Inferior parietal cortex (tissue), 1 donor: Measurements from ENCODE around the gene MAP2K7.
"Not testable (repeated sequence)": the region's sequence is repeated elsewhere in the genome, so short reads cannot be mapped to it uniquely, and the experiment has no call there.

Source experiments
- DNase-seq: peaks from one replicate; pipeline ENCODE4 v3.0.0-alpha.2; 2016; ENCODE audit errors: extremely low spot score

Gene MAP2K7

DNA sequence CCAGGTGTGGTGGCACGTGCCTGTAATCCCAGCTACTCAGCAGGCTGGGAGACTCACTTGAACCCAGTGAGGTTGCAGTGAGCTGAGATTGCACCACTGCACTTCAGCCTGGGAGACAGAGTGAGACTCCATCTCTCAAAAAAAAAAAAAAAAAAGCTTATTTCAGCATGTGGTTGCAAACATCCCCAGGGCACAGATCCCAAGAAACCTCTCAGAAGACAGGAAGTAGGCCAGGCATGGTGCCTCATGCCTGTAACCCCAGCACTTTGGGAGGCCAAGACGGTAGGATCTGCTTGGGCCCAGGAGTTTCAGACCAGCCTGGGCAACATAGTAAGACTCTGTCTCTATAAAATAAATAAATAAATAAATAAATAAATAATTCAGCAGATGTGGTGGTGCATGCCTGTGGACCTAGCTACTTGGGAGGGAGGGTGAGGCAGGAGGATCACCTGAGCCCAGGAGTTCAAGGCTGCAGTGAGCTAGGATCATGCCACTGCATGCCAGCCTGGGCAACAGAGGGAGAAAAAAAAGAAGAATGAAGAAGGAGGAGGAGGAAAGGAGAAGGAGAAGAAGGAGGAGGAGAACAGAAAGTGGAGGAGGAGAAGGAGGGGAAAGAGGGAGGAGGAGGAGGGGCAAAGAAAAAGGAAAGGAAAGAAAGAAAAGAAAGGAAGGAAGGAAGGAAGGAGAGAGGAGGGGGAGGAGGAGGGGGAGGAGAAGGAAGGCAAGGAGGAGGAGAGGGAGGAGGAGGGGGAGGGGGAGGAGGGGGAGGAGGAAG lies 19.7 kb upstream of the MAP2K7 start:
- no peak for DNase-seq

DNA sequence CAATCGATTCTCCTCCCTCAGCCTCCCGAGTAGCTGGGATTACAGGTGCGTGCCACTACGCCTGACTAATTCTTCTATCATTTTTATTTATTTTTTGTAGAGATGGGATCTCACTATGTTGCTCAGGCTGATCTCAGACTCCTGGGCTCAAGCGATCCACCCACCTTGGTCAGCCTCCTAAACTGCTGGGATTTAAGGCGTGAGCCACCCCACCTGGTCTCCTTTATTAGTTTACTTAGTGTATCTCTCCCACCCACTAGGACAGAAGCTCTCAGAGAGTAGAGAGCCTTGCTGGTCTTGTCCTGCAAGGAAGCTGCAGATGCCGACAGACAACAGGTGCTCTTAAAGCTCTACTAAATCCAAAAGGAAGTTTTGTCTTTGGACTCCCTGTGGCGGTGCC lies 17.9 kb upstream of the MAP2K7 start:
- DNase-seq: no peak

DNA sequence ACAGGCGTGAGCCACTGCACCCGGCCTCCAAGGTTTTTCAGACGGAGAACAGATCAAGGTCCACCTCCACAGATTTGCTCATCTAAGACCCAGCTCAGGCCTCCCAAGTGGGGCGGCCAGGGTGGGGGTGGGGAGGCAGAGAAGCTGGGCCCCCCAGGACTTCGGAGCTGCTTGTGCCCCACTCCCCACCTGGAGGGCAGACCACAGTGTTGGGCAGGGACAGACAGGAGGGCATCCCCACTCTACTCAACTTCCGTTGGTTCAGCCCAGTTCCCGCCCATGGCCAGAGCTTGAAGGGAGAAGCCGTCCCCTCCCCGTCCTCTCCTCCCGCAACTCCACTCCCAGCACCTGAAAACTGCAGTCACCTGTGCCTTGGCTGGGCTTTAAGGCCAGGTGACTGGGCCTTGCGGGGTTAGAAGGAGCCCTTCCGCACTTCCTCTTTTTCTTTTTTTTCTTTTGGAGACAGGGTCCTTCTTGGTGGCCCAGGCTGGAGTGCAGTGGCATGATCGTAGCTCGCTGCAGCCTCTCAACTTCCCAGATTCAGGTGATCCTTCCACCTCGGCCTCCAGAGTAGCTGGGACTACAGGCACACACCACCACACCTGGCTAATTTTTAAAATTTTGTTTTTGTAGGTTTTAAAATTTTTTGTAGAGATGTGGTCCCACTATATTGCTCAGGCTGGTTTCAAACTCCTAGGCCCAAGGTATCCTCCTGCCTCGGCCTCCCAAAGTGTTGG lies 16.1 kb upstream of the MAP2K7 start:
- DNase-seq: no peak

DNA sequence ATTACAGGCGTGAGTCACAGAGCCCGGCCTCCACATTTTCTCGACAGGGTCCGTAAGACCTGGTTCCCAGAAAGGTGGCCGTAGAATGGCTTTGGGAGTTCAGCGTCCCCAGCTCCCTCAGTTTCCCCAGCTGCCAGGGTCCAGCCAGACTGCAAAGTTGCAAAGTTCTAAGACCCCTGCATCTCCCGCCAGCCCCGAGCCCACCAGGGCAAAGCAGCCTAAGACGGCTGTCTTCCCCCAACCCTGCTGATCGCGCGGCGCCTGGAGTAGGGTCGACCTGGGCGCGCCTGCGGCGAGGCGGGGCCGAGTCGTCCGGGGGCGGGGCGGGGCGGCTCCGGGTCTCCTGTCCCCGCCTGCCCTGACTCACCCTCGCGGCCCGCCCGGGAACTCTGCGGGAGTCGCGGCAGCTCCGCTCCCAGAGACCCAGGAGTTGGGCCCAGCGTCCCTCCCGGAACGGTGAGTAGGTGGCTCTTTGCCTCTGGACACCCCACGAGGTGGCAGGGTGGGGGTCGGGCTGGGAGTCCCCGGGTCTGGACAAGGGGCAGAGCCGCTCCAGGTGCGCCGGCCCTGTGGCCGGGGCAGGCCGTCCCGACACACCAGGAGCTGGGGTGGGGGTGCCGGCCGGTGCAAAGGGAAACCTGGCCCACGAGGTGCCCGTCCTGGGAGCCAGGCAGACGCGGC lies 15.4 kb upstream of the MAP2K7 start, which contains the start of gene LRRC8E:
LRRC8E (plus strand) TSS at position 366 of the 681 bp plus-strand sequence. CDS start 7,094 bp downstream, outside the sequence.
- no peak for DNase-seq

DNA sequence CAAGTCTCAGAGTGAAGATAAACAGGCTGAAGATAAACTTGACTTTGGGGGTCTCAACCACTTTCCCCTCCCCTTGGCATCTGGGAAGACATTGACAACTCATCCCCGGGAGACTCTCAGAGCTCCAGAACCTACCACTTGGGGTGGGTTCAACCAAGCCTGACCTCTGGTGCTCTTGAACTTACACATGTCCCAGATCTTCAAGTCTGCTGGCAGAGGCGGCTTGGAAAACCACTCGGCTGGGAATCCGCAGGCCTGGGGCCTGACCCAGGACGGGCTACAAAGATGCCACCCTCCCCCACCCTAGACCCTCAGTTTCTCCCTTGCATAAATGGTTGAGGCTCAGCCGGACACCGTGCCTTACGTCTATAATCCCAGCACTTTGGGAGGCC lies 14.9 kb upstream of the MAP2K7 start:
- DNase-seq: no peak

DNA sequence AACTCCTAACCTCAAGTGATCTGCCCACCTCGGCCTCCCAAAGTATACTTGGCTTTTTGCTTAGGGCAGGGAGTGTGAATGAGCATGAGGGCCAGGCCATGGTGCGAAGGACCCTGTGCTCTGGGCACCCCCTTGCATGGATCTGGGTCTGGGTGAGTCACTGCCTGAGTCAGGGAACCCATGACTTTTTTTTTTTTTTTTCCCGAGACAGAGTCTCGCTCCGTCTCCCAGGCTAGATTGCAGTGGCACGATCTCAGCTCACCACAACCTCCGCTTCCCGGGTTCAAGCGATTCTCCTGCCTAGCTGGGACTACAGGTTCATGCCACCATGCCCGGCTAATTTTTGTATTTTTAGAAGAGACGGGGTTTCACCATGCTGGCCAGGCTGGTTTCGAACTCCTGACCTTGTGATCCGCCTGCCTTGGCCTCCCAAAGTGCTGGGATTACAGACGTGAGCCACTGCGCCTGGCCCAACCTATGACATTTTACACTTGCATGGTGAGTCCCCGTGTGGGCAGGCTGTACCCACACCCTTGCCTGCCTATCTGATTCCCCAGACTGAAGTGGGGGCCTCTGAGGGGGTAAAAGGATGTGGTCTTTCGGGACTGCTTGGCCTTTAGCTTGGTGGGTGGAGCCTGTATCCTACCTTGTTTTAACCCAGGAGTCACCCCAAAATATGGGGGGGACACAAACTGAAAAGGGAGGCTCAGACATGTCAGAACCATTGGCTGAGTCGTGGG lies 10.1 kb upstream of the MAP2K7 start:
- DNase-seq: not testable (repeated sequence)

DNA sequence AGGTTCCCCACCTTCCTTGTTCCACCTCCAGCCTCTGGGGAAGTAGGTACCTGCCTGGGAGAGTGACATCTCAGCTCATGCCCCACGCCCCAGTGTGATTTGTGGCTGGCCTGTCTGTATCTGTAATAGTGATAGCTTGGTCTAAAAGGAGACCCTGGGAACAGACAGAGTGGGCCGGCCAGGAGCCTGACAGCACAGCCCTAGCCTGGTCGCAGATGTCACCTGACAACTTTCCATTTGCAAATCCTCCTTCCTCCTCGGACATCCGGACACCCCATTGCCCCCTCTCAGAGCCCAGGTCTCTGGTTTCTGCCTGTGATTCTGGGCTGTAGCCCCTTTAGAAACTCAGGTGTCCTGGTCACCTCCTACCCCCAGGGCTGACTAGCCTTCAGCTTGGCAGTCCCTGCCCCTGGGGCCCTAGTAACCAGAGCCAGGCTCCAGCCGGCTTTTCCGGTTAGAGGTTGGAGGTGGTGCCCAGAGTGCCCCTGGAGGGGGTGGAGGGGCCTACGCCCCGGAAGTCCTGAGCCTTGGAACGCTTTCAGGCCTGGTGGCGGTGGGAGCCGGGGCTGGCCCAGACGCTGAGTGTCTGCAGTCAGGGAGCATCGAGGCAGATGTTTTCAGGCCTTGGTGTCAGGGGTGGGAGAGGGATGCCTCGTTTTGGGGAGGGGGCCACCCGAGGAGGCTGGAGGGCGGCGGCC lies 8.9 kb upstream of the MAP2K7 start:
- no peak for DNase-seq

DNA sequence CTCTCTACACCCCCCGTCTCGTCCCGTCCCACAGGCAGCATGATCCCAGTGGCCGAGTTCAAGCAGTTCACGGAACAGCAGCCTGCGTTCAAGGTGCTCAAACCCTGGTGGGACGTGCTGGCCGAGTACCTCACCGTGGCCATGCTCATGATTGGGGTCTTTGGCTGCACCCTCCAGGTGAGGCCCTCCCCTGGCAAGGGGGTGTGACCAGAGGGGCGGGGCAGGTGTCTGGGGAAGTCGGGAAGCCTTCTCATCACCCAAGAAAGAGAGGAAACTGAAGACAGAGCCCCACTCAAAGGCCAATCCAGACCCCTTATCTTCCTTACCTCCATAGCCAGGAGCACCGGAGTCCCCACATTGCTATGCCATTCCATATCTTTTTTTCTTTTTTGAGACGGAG lies 8.1 kb upstream of the MAP2K7 start:
- DNase-seq: no peak

DNA sequence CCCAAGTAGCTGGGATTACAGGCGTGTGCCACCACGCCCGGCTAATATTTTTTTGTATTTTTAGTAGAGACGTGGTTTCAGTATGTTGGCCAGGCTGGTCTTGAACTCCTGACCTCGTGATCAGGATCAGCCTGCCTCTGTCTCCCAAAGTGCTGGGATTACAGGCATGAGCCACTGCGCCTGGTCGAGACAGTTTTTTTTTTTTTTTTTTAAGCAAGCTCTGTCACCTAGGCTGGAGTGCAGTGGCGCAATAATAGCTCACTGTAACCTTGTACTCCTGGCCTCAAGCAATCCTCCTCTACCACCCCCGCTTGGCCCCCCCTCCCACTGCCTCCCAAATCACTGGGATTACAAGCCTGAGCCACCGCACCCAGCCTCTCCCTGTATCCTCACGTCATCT lies 6.4 kb upstream of the MAP2K7 start:
- DNase-seq: no peak

DNA sequence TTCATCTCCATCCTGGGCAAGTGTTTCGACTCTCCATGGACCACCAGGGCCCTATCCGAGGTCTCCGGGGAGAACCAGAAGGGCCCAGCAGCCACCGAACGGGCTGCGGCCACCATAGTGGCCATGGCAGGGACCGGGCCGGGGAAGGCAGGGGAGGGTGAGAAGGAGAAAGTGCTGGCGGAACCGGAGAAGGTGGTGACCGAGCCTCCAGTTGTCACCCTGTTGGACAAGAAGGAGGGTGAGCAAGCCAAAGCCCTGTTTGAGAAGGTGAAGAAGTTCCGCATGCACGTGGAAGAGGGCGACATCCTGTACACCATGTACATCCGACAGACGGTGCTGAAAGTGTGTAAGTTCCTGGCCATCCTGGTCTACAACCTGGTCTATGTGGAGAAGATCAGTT lies 4.7 kb upstream of the MAP2K7 start:
- no peak for DNase-seq

DNA sequence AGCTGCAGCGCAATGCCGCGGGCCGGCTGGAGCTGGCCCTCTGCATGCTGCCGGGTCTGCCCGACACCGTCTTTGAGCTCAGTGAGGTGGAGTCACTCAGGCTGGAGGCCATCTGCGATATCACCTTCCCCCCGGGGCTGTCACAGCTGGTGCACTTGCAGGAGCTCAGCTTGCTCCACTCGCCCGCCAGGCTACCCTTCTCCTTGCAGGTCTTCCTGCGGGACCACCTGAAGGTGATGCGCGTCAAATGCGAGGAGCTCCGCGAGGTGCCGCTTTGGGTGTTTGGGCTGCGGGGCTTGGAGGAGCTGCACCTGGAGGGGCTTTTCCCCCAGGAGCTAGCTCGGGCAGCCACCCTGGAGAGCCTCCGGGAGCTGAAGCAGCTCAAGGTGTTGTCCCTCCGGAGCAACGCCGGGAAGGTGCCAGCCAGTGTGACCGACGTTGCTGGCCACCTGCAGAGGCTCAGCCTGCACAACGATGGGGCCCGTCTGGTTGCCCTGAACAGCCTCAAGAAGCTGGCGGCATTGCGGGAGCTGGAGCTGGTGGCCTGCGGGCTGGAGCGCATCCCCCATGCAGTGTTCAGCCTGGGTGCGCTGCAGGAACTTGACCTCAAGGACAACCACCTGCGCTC lies 3.8 kb upstream of the MAP2K7 start:
- DNase-seq: no peak

DNA sequence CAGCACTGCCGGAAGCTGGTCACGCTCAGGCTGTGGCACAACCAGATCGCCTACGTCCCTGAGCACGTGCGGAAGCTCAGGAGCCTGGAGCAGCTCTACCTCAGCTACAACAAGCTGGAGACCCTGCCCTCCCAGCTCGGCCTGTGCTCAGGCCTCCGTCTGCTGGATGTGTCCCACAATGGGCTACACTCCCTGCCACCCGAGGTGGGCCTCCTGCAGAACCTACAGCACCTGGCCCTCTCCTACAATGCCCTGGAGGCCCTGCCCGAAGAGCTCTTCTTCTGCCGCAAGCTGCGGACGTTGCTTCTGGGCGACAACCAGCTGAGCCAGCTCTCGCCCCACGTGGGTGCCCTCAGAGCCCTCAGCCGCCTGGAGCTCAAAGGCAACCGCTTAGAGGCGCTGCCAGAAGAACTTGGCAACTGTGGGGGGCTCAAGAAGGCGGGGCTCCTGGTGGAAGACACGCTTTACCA lies 3.2 kb upstream of the MAP2K7 start:
- DNase-seq: no peak

DNA sequence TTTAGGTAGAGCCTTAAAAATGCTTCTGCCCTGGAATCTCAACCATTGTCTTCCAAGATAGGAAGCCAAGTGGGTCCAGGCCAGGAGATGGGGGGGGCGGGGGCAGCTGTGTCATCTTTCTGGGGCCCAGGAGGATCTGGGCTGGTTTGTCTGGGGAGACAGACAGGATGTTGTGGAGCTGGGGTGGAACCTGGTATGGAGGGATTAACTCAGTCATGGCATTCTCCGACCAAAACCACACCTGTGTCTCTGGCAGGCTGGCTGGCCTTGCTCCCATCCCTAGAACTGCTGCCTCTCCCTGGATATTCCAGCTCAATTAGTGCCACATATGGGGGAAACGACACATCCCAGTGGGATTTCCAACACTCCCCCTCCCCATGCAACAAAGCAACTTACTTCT lies 2.7 kb upstream of the MAP2K7 start:
- no peak for DNase-seq

DNA sequence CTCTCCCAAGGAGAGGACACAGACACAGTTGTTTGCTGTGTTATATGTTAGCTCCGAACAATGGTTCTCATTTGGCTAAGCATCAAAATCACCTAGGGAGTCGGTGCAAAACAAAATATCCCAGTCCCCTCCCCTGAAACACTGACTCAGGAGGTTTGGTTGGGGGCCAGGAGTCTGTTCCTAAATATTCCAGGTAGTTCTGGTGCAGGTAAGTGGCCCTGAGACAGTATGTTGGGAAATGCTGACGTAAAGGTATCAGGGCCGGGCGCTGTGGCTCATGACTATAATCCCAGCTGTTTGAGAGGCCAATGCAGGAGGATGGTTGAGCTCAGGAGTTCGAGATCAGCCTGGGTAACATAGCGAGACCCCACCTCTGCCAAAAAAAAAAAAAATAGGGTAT lies 2.3 kb upstream of the MAP2K7 start:
- no peak for DNase-seq

DNA sequence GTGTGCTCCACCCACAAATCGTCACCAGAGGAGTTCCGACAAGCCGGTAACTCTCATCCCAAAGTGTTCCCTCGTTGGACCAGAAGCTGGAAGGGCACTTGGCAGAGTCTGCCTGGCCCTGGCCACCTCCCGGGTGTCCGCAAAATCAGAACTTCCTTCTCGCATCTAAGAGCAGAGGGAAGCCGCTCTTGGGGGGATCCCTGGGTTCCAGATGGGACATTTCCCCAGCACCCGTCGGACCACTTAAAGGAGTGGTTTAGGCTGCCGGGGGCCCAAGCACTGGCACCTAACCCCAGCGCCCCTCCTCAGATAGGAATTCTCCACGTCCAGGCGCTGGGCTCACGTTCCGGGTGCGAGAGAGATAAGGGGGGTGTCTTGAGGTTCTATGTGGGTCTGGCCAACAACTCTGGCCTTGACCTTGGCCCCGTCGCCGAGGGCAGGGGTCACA lies 857 bp upstream of the MAP2K7 start:
- DNase-seq: no peak

DNA sequence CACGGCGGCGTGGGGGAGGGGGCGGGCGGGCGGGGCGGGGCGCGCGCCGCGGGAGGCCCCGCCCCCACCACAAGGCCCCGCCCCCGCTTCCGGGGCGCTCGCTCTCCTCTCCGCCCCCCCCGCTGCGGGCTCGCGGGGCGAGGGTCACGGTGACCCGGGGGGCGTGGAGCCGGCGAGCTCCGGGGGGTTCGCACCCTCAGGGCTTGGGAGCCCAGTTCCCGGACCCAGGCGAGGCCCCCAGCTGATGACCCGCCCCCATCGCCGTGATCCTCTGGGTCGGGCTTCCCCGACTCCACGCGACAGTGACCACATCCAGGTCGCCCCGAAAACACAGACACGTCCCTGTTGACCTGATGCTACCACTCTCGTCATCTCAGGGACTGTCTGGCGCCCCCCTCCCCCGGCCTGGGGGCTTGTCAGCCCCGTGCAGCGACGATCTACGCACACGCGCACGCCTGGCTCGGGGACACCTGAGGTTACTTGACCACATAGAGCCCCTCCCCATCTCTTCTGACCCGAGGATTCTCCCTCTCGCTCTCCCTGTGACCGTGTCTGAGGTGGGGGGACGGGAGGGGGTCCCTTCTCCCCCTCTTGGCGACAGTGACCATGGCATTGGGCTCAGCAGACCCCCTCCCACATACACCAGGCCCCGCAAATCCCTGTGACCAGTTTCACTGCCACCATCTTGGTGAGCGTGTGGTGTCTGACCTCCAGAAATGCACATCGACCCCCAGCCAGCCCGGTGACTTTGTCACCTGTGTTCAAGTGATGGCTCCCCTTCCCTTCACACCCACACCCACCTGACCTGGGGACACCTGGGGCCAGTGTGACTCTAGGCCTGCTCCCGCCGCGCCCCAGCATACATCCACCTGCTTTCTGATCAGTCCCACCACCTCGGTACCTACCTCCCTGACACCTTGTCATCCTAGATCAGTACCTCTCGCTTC lies 670 bp downstream of the MAP2K7 start:
- no peak for DNase-seq

DNA sequence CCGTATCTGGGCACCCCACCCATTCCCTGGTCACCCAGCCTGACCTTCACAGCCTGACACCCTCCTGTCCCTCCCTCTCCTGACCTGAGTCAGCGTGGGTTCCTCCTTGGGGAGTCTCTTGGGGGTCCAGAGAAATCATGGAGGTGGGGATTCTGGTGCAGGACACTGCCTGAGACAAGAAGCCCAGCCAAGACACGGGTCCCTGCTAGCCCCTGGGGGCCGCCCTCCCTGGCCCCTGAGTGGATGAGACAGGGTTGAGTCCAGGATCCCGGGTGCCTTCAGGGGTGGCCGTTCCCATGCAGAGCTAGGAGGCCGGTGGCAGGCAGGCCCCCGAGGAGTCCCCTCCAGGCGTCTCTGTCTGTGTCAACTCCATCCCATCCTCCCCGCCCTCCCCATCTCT lies 1.6 kb downstream of the MAP2K7 start:
- no peak for DNase-seq

DNA sequence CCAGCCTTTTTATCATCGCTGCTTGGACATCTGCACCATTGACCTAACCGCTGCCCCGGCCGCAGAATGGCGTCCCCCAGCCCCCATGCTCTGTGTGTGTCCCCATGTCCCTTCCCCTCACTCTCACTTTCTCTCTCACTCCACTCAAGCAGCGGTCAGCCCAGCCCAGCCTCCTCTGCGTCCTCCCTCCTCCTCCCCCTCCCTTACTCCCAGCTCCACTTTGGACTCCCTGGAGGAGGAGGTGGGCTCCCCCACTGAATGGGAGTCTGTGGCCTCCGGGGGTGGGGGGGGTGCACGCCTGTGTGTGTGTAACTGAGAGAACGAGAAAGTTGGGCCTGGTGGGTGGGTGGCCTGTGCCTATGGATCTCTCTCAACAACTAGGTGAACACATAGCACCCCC lies 2.2 kb downstream of the MAP2K7 start:
- DNase-seq: no peak

DNA sequence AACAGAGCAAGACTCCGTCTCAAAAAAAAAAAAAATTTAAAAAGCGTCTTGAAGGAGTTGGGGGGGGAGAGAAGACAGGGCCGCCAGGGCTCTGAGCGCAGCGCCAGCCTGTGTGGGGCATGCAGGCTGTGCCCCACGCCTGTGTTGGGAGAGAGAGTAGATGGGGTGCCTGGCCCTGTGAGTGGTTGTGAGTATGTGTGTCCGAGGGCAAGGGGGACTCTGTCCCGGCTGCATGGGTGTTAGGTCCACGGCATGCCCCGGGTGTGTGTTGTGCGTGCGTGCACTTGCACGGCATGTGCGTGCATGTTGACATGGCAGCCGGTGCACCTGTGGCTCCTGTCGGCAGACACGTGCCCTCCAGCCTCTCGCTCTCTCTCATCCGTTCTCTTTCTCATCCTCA lies 3.4 kb downstream of the MAP2K7 start:
- DNase-seq: no peak

DNA sequence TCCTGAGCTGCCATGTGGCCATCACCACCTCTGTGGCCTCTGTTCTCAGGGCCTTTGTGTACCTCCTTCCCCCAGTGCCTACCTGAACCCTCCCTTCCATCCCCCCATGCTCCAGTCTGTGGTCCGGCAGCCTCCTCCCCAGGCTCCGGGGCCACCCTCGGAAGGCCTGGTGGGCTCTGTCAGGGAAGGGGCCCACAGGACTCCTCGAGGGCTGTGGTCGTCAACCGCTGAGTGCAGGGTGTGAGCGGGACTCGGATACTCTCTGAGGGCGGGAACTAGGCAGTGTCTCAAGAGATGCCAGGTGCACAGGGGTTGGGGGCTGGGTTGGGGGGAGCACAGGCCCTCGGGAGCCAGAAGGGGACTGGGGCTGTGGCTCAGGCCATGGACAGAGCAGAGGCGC lies 3.9 kb downstream of the MAP2K7 start:
- no peak for DNase-seq
